IPS DF 4.7 (cell line): ENCODE results near the gene PHF20.
"Not testable (repeated sequence)": the region's sequence is repeated elsewhere in the genome, so short reads cannot be mapped to it uniquely, and the experiment has no call there.

Experiments
- DNase-seq: peaks from one replicate; pipeline ENCODE4 v3.0.0-alpha.2; 2013; ENCODE audit warnings: low spot score; ENCODE audit errors: extremely low read depth

Gene PHF20

DNA sequence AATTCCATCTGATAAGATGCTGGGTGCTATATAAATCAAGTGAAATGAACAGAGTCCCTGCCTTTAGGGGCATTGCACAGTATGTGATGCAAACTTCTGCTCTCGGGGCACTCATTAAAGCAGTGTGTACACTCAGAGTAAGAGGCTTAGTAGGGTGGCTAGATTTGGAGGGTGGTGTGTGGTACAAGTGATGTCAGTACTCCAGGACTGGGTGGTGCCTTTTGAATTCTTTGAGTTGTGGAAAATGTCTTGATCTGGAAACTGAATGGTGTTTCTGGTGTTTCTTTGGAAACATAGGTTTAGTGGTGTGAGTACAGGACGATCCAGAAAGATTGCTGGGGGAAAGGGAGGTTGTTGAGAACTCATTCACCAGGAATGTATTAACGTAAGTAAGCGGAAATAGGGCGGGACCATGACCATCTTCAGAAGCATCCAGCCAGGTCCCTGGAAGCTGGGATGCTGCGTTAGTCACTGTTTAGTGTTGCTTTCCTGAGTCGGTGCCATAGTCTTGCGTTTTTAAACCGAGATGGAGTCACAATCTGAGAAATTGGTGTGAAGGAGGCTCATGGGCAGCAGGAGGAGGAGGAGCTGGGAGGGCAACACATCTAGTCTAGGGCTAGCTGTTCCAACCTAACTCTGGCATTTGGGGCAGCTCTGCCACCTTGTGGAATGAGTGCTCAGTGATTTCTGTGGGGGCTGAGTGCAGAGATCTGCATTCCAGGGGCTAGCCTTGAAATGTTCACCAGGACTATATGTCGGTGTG is 112.1 kb downstream of the PHF20 start:
- DNase-seq: peak; percentile 66

DNA sequence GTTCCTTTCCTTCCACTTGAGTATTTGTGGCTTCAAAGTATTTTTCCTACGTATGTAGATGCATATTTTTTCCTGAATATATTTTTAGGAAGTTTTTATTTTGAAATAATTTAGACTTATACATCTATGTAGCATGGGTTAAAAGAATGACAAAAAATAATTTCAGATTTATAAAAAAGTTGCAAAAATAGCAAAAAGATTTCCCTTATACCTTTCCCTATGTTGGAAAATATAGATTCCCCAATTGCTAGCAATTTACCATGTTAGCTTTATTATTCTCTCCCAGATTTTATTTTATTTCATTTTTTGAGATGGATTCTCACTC is 112.7 kb downstream of the PHF20 start:
- no peak for DNase-seq

DNA sequence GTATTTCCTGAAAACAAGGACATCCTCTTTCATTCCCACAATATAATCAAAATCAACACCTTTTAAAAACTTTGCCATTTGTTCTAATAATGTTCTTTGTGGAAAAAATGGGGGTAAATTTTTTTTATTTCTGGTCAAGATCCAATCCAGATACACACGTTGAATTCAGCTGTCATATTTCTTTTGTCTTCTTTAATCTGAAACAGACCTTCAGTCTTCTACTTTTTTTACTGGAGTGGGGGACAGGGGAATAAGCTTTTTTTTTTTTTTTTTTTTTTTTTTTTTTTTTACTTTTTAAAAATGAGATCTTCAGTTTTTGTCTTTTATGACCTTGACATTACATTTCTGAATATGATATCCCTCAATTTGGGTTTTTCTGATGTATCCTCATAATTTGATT is 113.4 kb downstream of the PHF20 start:
- no peak for DNase-seq

DNA sequence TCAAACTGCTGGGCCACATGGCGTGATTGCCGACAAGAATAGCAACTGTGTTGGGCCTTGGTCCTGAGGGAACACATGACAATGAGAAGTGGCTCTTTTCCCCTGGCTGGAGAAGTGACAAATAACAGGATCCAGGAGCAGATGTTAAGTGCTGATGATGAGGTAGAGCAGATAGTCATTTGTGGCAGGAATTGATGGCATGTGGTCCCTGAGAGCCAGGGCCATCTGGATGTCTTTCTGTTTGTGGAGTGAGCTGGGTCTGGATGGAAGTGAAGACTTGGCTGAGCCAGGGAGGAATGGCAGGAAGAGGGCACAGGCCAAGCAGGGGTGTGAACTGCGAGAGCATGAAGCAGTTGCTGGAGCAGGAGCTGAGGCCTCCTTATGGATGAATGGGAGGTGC is 114.7 kb downstream of the PHF20 start:
- no peak for DNase-seq

DNA sequence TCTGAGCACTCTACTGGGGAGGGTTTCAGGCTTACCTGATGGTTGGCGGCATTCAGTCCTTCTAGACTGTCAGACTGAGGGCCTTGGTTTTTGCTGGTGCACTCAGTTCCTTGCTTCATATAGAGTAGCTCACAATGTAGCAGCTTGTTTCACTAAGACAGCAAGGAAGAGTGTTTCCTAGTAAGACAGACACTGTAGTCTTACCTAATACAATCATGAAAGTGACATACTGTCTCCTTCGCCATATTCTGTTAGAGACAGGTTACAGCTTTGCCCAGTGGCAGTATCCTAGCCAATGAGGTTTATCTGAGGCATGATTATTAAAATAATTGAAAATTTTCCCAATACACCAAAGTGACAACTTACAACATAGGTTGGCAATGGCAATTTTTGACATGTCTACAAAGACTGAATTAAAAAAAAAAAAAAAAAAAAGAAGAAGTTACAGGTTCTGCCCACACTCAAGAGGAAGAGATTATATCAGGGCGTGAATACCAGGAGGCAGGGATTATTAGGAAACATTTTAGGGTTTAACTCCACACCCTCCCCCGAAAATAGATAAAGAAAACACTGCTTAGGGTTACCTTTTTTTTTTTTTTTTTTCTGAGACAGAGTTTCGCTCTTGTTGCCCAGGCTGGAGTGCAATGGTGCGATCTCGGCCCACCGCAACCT is 115.7 kb downstream of the PHF20 start:
- DNase-seq: no peak

DNA sequence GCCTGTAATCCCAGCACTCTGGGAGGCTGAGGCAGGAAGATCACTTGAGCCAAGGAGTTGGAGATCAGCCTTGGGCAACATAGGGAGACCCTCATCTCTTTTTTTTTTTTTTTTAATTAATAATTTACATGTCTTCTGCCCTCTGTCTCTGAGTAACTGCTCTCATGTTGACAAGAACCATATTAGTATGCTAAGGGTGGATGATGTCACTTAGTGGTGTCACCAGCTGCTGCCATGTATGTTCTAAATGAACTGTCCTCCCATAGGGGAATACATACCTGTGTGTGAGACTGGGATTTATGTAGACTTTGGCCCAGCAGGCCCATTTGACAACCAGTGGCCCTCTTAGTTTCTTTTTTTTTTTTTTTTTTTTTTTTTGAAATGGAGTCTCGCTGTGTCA is 116.8 kb downstream of the PHF20 start:
- DNase-seq: no peak

DNA sequence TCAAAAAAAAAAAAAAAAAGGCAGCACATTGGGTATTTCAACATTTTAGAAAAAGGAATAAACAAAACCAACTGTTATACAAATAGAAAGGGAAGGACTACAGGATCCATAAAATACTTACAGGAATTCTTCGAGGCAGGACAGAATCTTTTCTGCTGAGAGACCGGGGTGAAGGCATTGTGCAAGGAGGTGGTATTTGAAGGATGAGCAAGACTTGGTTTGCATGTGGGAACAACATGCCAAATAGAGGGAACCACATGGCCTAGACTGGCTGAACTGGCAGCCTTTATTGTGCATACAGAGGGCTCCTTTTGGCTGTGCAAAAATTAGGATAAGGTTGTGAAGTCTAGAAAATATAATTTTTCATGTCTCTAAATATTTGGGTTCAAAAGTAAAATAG is 119.6 kb downstream of the PHF20 start:
- no peak for DNase-seq

DNA sequence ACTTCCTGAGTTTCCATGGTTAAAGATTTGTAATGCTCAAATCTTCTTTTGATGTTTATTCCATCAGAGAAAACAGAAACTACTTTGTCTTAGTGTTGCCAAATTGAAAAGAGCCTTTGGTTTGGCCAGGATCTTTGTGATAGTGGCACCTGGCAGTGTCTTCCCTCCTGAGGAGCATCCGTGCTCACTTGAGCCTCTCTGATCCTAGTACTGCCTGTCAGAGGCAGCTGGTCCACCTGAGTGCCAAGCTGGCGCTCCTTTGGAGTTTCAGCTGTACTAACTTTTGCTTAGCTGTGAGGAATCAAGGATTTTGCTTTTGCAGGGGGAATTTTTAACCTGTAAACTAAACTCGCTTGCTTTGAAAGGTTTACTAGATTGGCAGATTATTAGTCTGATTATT is 121.1 kb downstream of the PHF20 start:
- DNase-seq: no peak

DNA sequence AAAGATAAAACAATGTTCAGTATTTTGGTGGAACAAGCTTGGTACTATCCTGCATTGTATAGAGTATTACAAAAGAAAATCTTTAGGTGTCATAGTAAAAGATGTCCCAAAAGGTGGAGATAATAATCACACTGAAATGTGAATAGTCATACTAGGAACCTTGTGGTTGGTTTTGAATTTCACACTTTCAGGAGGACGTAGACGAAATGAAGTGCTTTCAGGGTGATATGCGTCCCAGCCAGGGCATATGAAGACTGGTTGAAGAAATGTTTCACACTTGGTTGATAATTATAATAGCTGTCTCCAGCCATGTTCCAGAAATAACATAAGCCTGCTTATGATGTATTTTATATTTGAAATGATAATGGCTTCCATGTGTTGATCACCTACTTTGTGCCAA is 122.1 kb downstream of the PHF20 start:
- DNase-seq: no peak

DNA sequence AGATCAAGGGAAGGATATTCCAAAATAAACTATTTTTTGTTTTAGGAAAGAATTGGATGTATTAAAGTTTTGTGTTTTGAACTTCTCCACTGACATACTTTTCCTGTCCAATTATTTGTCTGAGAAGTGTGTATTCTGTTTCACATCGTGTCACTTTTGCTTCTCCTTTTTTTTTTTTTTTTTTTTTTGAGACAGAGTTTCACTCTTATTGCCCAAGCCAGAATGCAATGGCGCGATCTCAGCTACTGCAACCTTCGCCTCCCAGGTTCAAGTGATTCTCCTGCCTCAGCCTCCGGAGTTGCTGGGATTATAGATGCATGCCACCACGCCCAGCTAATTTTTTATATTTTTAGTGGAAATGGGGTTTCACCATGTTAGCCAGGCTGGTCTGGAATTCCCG is 123.7 kb downstream of the PHF20 start:
- DNase-seq: not testable (repeated sequence)

DNA sequence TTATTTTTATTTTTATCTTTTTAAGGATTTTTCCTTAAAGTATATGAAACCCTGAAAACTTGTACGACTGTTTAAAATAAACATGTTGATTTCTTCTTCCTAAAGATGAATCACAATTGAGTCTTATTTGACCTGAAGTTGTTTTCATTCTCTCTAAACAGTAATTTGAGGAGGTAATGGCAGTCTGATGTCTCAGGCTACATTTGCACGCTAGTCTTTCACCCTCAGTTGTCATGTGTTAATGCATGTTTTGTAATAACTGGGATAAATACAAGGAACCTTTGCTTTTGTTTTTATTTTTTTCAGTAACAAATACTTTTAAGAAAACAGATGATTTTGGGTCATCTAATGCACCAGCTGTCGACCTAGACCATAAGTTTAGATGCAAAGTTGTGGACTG is 127.2 kb downstream of the PHF20 start:
- no peak for DNase-seq

DNA sequence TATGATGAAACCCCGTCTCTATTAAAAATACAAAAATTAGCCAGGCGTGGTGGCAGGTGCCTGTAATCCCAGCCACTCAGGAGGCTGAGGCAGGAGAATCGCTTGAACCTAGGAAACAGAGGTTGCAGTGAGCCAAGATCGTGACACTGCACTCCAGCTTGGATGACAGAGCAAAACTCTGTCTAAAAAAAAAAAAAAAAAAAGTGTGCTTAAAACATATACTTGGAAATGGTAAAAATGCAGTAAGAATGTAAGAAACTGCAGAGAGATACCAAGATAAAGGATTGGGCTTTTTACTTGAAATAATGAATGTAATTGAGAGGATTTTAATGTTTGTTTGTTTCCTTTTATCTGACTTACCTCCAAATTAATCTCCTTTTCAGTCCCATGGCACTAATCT is 129.4 kb downstream of the PHF20 start:
- DNase-seq: not testable (repeated sequence)

DNA sequence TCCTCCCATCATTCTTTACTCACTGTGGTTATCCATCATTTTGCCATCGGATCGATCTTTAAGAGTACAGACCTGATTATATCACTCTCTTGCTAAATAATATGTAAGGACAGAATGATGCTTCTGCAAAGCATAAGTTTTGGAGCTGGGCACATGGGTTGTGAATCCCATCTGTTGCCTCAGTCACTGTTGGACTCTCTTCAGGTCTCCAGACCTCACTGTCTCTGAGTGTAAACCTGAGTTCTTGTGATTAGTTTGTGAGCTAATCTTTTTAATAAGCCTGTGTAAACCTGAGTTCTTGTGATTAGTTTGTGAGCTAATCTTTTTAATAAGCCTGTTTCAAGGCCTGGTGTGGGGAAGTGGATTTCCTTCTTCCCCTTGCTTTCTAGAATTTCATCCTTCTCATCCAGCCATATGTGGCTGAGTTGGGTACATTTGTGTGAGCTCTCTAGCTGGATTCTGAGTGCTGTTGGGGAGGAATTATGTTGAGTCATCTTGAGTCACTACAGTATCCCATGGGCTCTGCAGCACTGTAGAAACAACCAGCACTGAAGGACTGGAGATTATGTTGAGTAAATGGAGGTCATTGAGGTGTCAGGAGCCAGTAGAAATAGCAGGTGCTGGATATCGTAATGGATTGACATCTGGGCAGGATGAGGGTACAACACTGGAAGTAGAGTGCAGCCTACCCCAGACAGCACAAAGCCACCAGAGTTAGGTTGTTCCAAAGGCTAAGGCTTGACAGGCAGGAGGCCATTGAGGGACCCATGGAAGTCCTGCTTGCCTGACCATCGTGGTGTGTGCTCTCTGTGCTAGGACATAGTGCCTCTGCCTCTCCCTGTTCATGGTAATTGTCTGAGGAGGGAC is 130.1 kb downstream of the PHF20 start:
- no peak for DNase-seq

DNA sequence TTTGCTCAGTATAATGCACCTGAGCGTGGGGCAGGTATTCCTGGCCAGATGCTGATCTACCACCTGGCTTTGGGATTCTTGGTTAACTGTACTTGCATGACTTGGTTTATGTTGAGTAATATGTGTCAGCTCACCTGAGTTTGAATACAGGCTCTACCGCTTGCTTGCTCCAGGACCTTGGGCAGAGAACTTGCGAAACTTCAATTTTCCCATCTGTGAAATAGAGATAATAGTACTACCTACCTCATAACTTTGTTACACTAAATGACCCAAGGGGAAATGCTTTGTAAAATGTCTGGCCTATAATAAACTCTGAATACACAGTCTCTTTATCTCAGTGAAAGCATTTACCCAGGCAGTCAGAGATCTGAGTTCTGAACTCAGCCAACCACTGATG is 130.7 kb downstream of the PHF20 start:
- DNase-seq: no peak

DNA sequence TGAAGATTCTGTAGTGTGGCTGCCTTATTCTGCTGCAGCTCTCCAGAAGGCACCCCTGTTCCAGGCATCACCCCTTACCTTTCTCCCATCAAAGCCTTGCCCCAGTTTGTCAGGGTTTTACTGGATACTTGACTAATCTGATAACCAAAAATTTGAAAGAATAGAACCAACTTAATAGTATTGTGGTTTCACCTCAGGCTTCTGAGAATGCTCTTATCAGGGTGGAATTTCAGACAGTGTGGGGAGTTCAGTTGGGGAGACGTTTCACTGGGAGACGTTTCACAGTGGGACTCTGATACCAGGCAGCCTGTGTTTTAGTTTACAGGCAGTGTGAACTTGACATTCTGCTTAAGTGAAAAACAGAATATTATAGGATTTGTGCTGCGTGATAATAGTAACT is 132.0 kb downstream of the PHF20 start:
- no peak for DNase-seq

DNA sequence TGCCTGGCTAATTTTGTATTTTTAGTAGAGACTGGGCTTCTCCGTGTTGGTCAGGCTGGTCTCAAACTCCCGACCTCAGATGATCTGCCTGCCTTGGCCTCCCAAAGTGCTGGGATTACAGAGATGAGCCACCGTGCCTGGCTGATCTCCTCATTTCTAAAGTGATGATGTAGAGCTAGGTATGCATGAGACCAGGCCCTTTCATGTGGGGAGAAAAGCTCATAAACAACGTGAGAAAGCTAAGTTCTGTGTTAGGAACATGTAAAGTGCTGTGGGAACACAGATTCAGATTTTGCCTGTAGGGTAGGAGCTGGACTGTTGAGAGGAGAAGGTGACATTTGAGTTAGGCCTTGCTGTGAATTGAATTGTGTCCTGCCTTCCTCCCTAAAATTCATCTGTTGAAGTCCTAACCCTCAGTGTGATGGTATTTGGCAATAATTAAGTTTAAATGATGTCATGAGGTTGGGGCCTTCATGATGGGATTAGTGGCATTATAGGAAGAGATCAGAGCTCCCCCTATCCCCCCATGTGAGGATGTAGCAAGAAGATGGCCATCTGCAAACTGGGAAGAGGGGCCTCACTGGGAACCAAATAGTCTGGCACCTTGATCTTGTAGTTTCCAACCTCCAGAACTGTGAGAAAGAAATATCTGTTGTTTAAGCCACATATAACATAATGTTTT is 133.3 kb downstream of the PHF20 start:
- no peak for DNase-seq

DNA sequence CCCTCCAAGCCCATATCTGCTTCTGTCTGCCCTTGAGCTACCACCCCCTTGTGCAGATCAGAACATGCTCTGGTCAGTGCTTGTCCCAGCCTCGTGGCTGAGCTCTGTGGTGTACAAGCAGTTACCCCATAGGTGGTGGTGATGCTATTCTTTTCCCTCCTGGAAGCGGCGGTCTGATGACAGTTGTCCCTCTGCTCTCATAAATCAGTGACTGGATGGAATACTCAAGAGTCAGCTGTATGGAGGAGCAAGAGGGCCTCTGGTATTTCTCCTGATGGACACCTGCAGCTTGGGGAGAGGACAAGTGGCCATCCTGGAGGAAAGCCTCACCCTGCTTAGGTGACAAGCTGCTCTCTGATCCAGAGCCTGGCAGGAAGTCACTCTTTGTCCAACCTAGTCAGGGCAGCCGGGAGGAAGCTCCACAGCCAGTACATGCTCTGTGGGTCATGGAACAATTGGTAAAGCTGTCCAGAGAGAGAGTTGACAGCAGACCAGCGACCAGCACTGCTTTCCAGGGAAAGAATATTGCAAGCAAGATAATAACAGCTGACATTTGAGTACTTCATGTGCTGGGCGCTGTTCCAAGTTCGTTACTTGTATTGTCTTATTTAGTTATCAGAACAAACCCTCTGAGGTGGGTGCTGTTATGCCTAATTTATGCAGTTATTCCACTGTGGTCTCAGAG is 135.3 kb downstream of the PHF20 start:
- no peak for DNase-seq

DNA sequence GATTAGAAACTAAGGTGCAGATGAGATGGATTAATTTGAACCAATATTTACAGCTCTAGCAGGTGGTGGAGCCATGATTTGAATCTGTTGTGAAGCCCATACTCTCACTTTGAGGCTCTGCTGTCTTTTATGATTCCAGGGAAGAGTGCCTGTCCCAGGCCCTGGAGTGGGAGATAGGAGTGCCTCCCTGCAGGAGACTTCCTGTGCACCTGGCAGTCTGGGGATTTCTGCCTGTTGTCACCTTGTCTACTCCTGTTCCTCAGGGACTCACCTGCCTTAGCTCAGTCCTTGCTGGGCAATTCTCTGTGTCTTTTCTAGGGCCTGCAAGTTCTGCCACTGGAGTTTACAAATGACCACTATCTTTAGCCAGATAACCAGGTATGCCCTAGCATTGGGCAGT is 136.2 kb downstream of the PHF20 start:
- peak; percentile 9 for DNase-seq

DNA sequence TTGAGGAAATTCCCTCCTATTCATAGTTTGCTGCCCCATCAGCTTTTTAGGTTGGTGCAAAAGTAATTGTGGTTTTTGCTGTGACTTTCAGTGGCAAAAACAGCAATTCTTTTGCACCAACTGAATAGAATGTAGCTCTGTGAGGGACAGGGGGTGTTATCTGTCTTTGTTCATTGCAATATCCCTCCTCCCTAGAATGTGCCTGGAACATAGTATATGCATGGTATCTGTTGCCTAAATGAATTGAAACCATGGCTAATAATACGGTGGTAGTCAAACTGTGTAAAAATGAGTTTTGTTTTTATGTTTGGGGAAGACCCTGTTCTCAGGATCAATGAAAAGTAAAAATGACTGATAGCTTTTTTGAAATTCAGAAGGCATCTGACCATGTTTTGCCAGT is 137.4 kb downstream of the PHF20 start:
- no peak for DNase-seq

DNA sequence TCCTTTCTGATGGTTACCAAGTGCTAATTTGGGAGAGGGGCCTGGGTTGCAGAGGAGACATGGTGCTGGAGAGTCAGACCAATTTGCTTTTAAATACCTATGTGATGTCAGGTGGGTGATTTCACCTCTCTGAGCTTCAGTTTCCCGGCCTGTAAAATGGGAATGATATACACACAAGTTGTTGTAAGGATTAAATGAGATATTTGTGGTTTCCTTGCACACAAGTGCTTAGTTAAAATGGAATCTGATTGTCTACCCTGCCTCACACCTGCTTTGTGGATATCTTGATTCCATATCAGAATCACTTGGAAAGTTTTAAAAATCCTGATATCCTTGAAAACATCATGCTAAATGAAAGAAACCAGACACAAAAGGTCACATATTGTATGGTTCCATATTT is 138.0 kb downstream of the PHF20 start:
- no peak for DNase-seq

DNA sequence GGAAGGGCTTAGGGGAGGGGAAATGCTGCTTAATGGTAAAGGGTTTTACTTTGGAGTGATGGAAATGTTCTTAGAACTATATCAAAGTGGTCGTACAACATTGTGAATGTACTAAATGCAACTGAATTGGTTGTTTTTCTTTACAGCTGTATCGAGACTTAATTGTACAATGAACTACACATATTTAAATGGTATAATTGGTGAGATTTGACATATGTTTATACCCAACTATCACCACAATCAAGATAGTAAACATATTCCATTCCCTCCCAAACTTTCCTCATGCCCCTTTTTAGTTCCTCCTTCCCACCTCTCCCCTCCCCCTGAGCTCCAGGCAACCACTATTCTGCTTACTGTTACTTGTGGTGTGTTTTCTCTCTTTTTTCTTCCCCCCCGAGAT is 138.4 kb downstream of the PHF20 start:
- DNase-seq: no peak
